PC-9 (cell line): Measurements from ENCODE around the gene SLC22A4.

Experiments
- CTCF ChIP-seq: fragments of 200-600 bp; sonication (generic); conservative IDR thresholded peaks from 2 replicates; pipeline ENCODE4 v1.6.1; 2017; ENCODE audit warnings: mixed run types, antibody characterized with exemption, mild to moderate bottlenecking, moderate library complexity
- EZH2 ChIP-seq: fragments of 200-600 bp; sonication (generic); IDR thresholded peaks from 2 replicates; pipeline ENCODE4 v1.8.0; 2017; ENCODE audit warnings: antibody characterized with exemption, low read depth

GRCh38 chr5:132310141-132310834 is 16.1 kb downstream of the SLC22A4 start:
- TF ChIP-seq CTCF (no peak), EZH2 (no peak)
